Transverse colon (tissue), 4 donors: ENCODE measurements around the gene RECK. TPM values are rescaled to one million over a fixed set of nuclear protein-coding genes. Genes with fewer than 3 reads are reported as not detected.
"Not testable (repeated sequence)": the region's sequence is repeated elsewhere in the genome, so short reads cannot be mapped to it uniquely, and the experiment has no call there.

ENCODE experiments used
- DNase-seq: peaks from one replicate; pipeline ENCODE4 v3.0.0-alpha.2; 2019
- H3K27ac ChIP-seq, 4 donors: fragments of 200-600 bp; sonication (generic); 2 replicates each; pipeline ENCODE4 v1.5.1; 2016 to 2018; ENCODE audit warnings: inconsistent platforms in 4 of 4
- H3K27me3 ChIP-seq: fragments of 200-600 bp; sonication (generic); 2 replicates; pipeline ENCODE4 v1.5.1; 2017; ENCODE audit warnings: inconsistent platforms
- H3K36me3 ChIP-seq, 4 donors: fragments of 200-600 bp; sonication (generic); 2 replicates each; pipeline ENCODE4 v1.5.1; 2017 to 2019; ENCODE audit warnings: inconsistent platforms in 4 of 4
- H3K4me1 ChIP-seq, 4 donors: fragments of 200-600 bp; sonication (generic); 2 replicates each; pipeline ENCODE4 v1.5.1; 2017 to 2020; ENCODE audit warnings: inconsistent platforms in 4 of 4
- H3K4me3 ChIP-seq, 4 donors: fragments of 200-600 bp; sonication (generic); 1 replicate in 1 of 4; 2 replicates in 3 of 4; pipeline versions ENCODE4 v1.5.1 to v1.6.1; 2017 to 2019; ENCODE audit warnings: inconsistent platforms in 4 of 4
- H3K9me3 ChIP-seq, 2 donors: fragments of 200-600 bp; sonication (generic); 2 replicates each; pipeline ENCODE4 v1.5.1; 2017 to 2019; ENCODE audit warnings: inconsistent platforms in 2 of 2
- CTCF ChIP-seq, 5 experiments: fragments of 200-600 bp in 3 of 5; fragments of 450-650 bp in 2 of 5; sonication (generic) in 3 of 5; IDR thresholded peaks; 1 replicate in 2 of 5; 2 replicates in 3 of 5; pipeline ENCODE4 v1.5.1; 2016 to 2017; ENCODE audit warnings: antibody characterized with exemption in 5 of 5, inconsistent platforms in 3 of 5, mild to moderate bottlenecking in 2 of 5, moderate library complexity in 1 of 5
- EP300 ChIP-seq: sonication (generic); formaldehyde crosslinking; IDR thresholded peaks from one replicate; pipeline ENCODE4 v1.6.1; 2017; ENCODE audit warnings: antibody characterized with exemption, low read depth
- POLR2A ChIP-seq: fragments of 450-650 bp; IDR thresholded peaks from one replicate; pipeline ENCODE4 v1.6.1; 2016; ENCODE audit warnings: antibody characterized with exemption, mild to moderate bottlenecking, moderate library complexity
- POLR2AphosphoS5 ChIP-seq, 3 donors: sonication (generic); formaldehyde crosslinking; IDR thresholded peaks; one replicate each; pipeline ENCODE4 v1.6.1; 2016; ENCODE audit warnings: antibody characterized with exemption in 3 of 3
- WGBS, 2 donors: methylation state at CpG; one replicate each; pipeline ENCODE4 v1.1.5; 2018; ENCODE audit warnings: low coverage in 1 of 2; 5-methylcytosine and 5-hydroxymethylcytosine counted together
- in situ Hi-C, 4 donors: fragments of 200-750 bp; cut with MboI; loops; one replicate each; pipeline versions ENCODE4 v1.15.0 to v1.15.1; 2017; ENCODE audit warnings: low sequenced_read_pairs in 3 of 4, low pct_ligation_motif_present in 1 of 4, low pct_unique_long_range_greater_than_20kb in 1 of 4
- intact Hi-C: fragments of 100-400 bp; cut with DNase I; formaldehyde crosslinking; loops from one replicate; pipeline ENCODE4 v1.15.1; 2023; ENCODE audit warnings: low total_unique reads
- total RNA-seq, 4 donors: library from RNA; depleted of rRNA; stranded (reverse); fragments of >200 nt; gene quantifications; one replicate each; pipeline ENCODE4 v1.1.0, GENCODE V29; 2016

The RECK gene
- total RNA-seq, 4 donors from 2014 or later = 1.5 to 30.3 (median 6.0) TPM

- H3K9me3 ChIP-seq = no peaks in the 10 kb centered on the region
These were observed 92.4 kb downstream of the RECK start for GRCh38 chr9:36129139-36129538.

GRCh38 chr9:36131666-36132065 is 95.0 kb downstream of the RECK start:
- H3K4me3 ChIP-seq, intact Hi-C loops, H3K27ac ChIP-seq, H3K9me3 ChIP-seq, in situ Hi-C loops, H3K27me3 ChIP-seq, DNase-seq, H3K36me3 ChIP-seq: not testable (repeated sequence)
- WGBS, 2 donors = 83 to 88% methylated on average over 3 to 7 of the region's 7 CpGs
- H3K4me1 ChIP-seq = peaks cover 0 to 25% (median 21%) of the 10 kb centered on the region in 4 donors

More at GRCh38 chr9:36129139-36129538, 92.4 kb downstream of the RECK start:
- in situ Hi-C loops = no loop called here
- H3K4me3 ChIP-seq = no peak overlapping the region
- H3K4me1 ChIP-seq = peaks cover 0 to 39% (median 32%) of the 10 kb centered on the region in 4 donors
- no peaks in the 10 kb centered on the region for H3K36me3 ChIP-seq
- intact Hi-C loops = no loop called here
- no peaks in the 10 kb centered on the region for H3K27me3 ChIP-seq
- 88 to 92% methylated on average over 4 to 12 of the region's 12 CpGs for WGBS, 2 donors
- DNase-seq = no peak
- TF ChIP-seq EP300 (no peak), POLR2A (no peak), POLR2AphosphoS5 (IDR thresholded peaks at IDR 0.05) (no peak), CTCF (IDR thresholded peaks at IDR 0.05) (no peak)
- no peak overlapping the region for H3K27ac ChIP-seq

GRCh38 chr9:36132086-36132485 is 95.4 kb downstream of the RECK start:
- H3K27ac ChIP-seq = peak overlapping the region in 2 of 4 donors; percentile 12 to 13
- H3K27me3 ChIP-seq = no peaks in the 10 kb centered on the region
- H3K9me3 ChIP-seq = no peaks in the 10 kb centered on the region
- no peaks in the 10 kb centered on the region for H3K36me3 ChIP-seq
- no peak overlapping the region for H3K4me3 ChIP-seq
- in situ Hi-C loops (no loop called here), intact Hi-C loops (no loop called here)
- H3K4me1 ChIP-seq = peaks cover 0 to 21% (median 19%) of the 10 kb centered on the region in 4 donors
- 80 to 94% methylated on average over 3 of the region's 3 CpGs for WGBS, 2 donors
- TF ChIP-seq CTCF (IDR thresholded peaks at IDR 0.05) (no peak), POLR2AphosphoS5 (IDR thresholded peaks at IDR 0.05) (peak in 1 of 3 donors; percentile 41)
- no peak for DNase-seq

GRCh38 chr9:36134761-36135505 is 98.2 kb downstream of the RECK start:
- H3K4me1 ChIP-seq = peaks cover 0 to 35% (median 33%) of the 10 kb centered on the region in 4 donors
- TF ChIP-seq POLR2A = no peak
- TF ChIP-seq CTCF (IDR thresholded peaks at IDR 0.05) = no peak
- TF ChIP-seq POLR2AphosphoS5 (IDR thresholded peaks at IDR 0.05) = no peak
- TF ChIP-seq EP300 = no peak
- 92% methylated on average over 9 of the region's 9 CpGs; no CpG with 5 or more reads in 1 of the 2 donors for WGBS, 2 donors
- H3K4me3 ChIP-seq = no peak overlapping the region
- no peaks in the 10 kb centered on the region for H3K9me3 ChIP-seq
- DNase-seq = no peak
- intact Hi-C loops (loop anchor here (5.0 kb wide), 1 partner anchor 33 kb away; no protein-coding TSS in a partner anchor), in situ Hi-C loops (no loop called here)
- no peak overlapping the region for H3K27ac ChIP-seq
- H3K27me3 ChIP-seq = no peaks in the 10 kb centered on the region
- no peaks in the 10 kb centered on the region for H3K36me3 ChIP-seq
